Neural progenitor cell (in vitro differentiated cells): Measurements from ENCODE around the gene TNIK. TPM values are rescaled to one million over a fixed set of nuclear protein-coding genes. Genes with fewer than 3 reads are reported as not detected.

ENCODE experiments used
- DNase-seq: peaks from one replicate; pipeline ENCODE4 v3.0.0-alpha.2; 2016; ENCODE audit warnings: low spot score
- H2AFZ ChIP-seq: fragments of 200-600 bp; sonication (generic); replicated peaks from 2 replicates; pipeline ENCODE4 v1.6.1; 2016; ENCODE audit warnings: antibody characterized with exemption
- H3F3A ChIP-seq: fragments of 200-600 bp; sonication (generic); 2 replicates; pipeline ENCODE4 v1.6.1; 2016; ENCODE audit warnings: antibody characterized with exemption, low read depth
- H3K27ac ChIP-seq: fragments of 200-600 bp; sonication (generic); 2 replicates; pipeline ENCODE4 v1.5.1; 2016; ENCODE audit warnings: mild to moderate bottlenecking
- H3K27me3 ChIP-seq: fragments of 200-600 bp; sonication (generic); 2 replicates; pipeline ENCODE4 v1.6.1; 2016; ENCODE audit warnings: mild to moderate bottlenecking, moderate library complexity
- H3K36me3 ChIP-seq: fragments of 200-600 bp; sonication (generic); 2 replicates; pipeline ENCODE4 v1.5.1; 2016
- H3K4me1 ChIP-seq: fragments of 200-600 bp; sonication (generic); 2 replicates; pipeline ENCODE4 v1.6.1; 2016; ENCODE audit warnings: mixed run types
- H3K4me2 ChIP-seq: fragments of 200-600 bp; sonication (generic); 2 replicates; pipeline ENCODE4 v1.6.1; 2016
- H3K4me3 ChIP-seq: fragments of 200-600 bp; sonication (generic); 2 replicates; pipeline ENCODE4 v1.5.1; 2016
- H3K79me2 ChIP-seq: fragments of 200-600 bp; sonication (generic); 2 replicates; pipeline ENCODE4 v1.6.1; 2016; ENCODE audit warnings: low read depth
- H3K9ac ChIP-seq: fragments of 200-600 bp; sonication (generic); 2 replicates; pipeline ENCODE4 v1.6.1; 2016
- H3K9me3 ChIP-seq: fragments of 200-600 bp; sonication (generic); 2 replicates; pipeline ENCODE4 v1.5.1; 2016; ENCODE audit warnings: low read depth
- H4K20me1 ChIP-seq: fragments of 200-600 bp; sonication (generic); 2 replicates; pipeline ENCODE4 v1.6.1; 2016; ENCODE audit warnings: low read depth
- H3K27ac Mint-ChIP-seq: 3 replicates; pipeline ENCODE4 v1.8.0; 2021; ENCODE audit warnings: mixed read lengths
- H3K27me3 Mint-ChIP-seq: 2 replicates; pipeline ENCODE4 v1.8.0; 2022; ENCODE audit warnings: low read depth, mild to moderate bottlenecking, inconsistent platforms, moderate library complexity, mixed read lengths; ENCODE audit not compliant: insufficient read depth
- H3K36me3 Mint-ChIP-seq: 3 replicates; pipeline ENCODE4 v1.8.0; 2021; ENCODE audit warnings: mixed read lengths
- H3K4me1 Mint-ChIP-seq: 3 replicates; pipeline ENCODE4 v1.8.0; 2021; ENCODE audit warnings: mixed read lengths
- H3K4me3 Mint-ChIP-seq: 3 replicates; pipeline ENCODE4 v1.8.0; 2021; ENCODE audit warnings: mild to moderate bottlenecking, moderate library complexity, mixed read lengths
- H3K9me3 Mint-ChIP-seq: 3 replicates; pipeline ENCODE4 v1.8.0; 2020; ENCODE audit warnings: mixed read lengths
- CTCF ChIP-seq: fragments of 200-600 bp; sonication (generic); IDR thresholded peaks from 2 replicates; pipeline ENCODE4 v1.5.1; 2017; ENCODE audit warnings: antibody characterized with exemption, mild to moderate bottlenecking
- EZH2 ChIP-seq: fragments of 200-600 bp; sonication (generic); IDR thresholded peaks from 2 replicates; pipeline ENCODE4 v1.6.1; 2017; ENCODE audit warnings: antibody characterized with exemption, mild to moderate bottlenecking, moderate library complexity
- EZH2phosphoT487 ChIP-seq: fragments of 200-600 bp; sonication (generic); IDR thresholded peaks from 2 replicates; pipeline ENCODE4 v1.6.1; 2017; ENCODE audit warnings: antibody characterized with exemption
- total RNA-seq: library from RNA; depleted of rRNA; stranded (reverse); fragments of >200 nt; gene quantifications from 2 replicates; pipeline ENCODE4 v1.2.3, GENCODE V29; 2015; ENCODE audit warnings: low replicate concordance

Gene TNIK
- total RNA-seq, 1 donor from 2014 or later, result 3.0 TPM

DNA sequence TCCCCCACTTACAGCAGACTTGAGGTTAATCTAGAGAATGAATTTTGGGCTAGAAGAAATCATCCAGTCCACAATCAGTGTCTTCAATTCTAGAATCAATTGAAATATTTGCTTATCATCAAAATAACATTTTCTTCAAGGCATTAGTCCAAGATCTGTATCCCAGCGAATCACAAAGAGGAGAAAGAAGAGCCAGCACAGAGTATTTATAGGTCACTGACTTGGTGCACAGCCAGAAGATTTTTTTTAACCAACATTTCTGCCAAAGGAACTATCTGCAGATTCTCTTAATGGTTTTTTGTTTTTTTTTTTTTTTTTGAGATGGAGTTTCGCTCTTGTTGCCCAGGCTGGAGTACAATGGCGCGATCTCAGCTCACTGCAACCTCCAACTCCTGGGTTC, 178.2 kb downstream of the TNIK start:
- Histone ChIP-seq H3K4me2 (no peak overlapping the region), H3F3A (no peaks in the 10 kb centered on the region), H3K4me1 (peaks cover 11% of the 10 kb centered on the region), H3K9ac (no peak overlapping the region), H3K4me3 (no peak overlapping the region), H3K27me3 (no peaks in the 10 kb centered on the region), H2AFZ (no peak overlapping the region), H3K79me2 (no peaks in the 10 kb centered on the region), H3K36me3 (no peaks in the 10 kb centered on the region), H4K20me1 (no peaks in the 10 kb centered on the region), H3K9me3 (no peaks in the 10 kb centered on the region), H3K27ac (no peak overlapping the region)
- Mint-ChIP-seq H3K4me1 (peaks cover 11% of the 10 kb centered on the region), H3K9me3 (no peaks in the 10 kb centered on the region), H3K4me3 (no peak overlapping the region), H3K36me3 (no peaks in the 10 kb centered on the region), H3K27me3 (no peaks in the 10 kb centered on the region), H3K27ac (no peak overlapping the region)
- no peak for DNase-seq
- TF ChIP-seq EZH2 (no peak), CTCF (no peak), EZH2phosphoT487 (no peak)

DNA sequence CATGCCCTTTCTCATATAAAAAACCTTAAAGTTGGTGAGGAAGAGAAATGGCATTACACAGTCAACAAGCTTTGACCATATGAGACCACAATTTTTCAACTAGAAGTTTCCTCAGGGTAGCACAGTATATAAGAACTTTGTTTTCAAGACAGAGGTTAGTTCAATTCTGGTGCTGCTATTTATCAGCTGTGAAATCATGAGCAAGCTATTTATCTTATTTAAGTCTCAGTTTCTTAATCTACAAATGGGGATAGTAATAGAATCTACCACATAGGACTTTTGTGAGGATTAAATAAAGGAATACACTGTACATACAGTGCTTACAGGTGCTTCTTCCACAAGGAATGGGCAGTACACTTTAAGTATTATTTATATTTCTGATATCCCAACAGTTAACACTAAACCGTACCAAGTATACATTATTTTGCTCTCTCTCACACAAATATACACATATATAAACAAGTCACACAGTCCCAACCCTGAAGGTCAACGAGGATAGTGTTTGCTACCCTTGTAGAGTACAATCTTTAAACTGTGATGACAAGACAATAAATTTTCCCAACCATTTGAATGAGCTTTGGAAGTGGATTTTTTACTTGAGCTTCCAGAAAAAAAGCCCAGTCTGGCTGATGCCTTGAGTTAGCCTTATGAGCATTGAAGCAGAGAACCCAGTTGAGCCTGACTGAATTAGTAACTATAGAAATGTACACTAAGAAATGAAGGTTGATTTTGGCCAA, 178.8 kb downstream of the TNIK start:
- no peak overlapping the region for H3K9ac ChIP-seq
- H3K27me3 Mint-ChIP-seq, result no peaks in the 10 kb centered on the region
- TF ChIP-seq EZH2 (no peak), CTCF (no peak), EZH2phosphoT487 (no peak)
- no peak overlapping the region for H3K27ac ChIP-seq
- no peak overlapping the region for H2AFZ ChIP-seq
- H3K27me3 ChIP-seq, result no peaks in the 10 kb centered on the region
- no peaks in the 10 kb centered on the region for H3K36me3 Mint-ChIP-seq
- peaks cover 11% of the 10 kb centered on the region for H3K4me1 ChIP-seq
- H3F3A ChIP-seq, result no peaks in the 10 kb centered on the region
- H3K4me2 ChIP-seq, result no peak overlapping the region
- peaks cover 11% of the 10 kb centered on the region for H3K4me1 Mint-ChIP-seq
- no peak overlapping the region for H3K27ac Mint-ChIP-seq
- H3K9me3 Mint-ChIP-seq, result no peaks in the 10 kb centered on the region
- H3K4me3 Mint-ChIP-seq, result no peak overlapping the region
- no peak overlapping the region for H3K4me3 ChIP-seq
- no peaks in the 10 kb centered on the region for H3K79me2 ChIP-seq
- no peaks in the 10 kb centered on the region for H3K9me3 ChIP-seq
- no peaks in the 10 kb centered on the region for H3K36me3 ChIP-seq
- H4K20me1 ChIP-seq, result no peaks in the 10 kb centered on the region
- no peak for DNase-seq

DNA sequence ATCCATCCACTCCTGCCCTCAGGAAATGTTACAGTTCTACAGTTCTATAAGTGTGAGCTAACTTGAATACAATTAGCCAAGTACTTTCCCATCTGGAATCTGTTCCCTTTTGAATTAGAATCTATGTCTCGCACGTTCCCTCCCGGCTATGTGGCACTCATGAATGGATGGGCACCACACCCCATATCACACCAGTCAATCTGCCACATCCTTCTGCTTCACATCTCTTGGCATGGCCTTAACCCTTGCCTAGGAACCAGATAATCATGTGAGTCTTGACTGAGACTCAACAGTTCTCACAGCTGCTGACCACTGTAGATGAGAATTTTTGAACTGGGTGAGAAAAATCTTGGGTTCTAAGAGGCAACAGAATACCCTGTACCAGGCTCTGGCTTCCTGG, 180.2 kb downstream of the TNIK start:
- H4K20me1 ChIP-seq, result no peaks in the 10 kb centered on the region
- H3K27ac ChIP-seq, result no peak overlapping the region
- no peak overlapping the region for H3K4me3 ChIP-seq
- H2AFZ ChIP-seq, result no peak overlapping the region
- H3K9me3 Mint-ChIP-seq, result peaks cover 1% of the 10 kb centered on the region
- no peak overlapping the region for H3K4me3 Mint-ChIP-seq
- H3K27me3 ChIP-seq, result no peaks in the 10 kb centered on the region
- TF ChIP-seq CTCF (no peak), EZH2 (no peak), EZH2phosphoT487 (no peak)
- peaks cover 3% of the 10 kb centered on the region for H3K36me3 Mint-ChIP-seq
- no peaks in the 10 kb centered on the region for H3K79me2 ChIP-seq
- no peaks in the 10 kb centered on the region for H3F3A ChIP-seq
- H3K27ac Mint-ChIP-seq, result no peak overlapping the region
- H3K4me1 Mint-ChIP-seq, result peaks cover 8% of the 10 kb centered on the region
- peaks cover 11% of the 10 kb centered on the region for H3K4me1 ChIP-seq
- no peak overlapping the region for H3K4me2 ChIP-seq
- H3K9me3 ChIP-seq, result no peaks in the 10 kb centered on the region
- no peaks in the 10 kb centered on the region for H3K36me3 ChIP-seq
- DNase-seq, result no peak
- no peak overlapping the region for H3K9ac ChIP-seq
- no peaks in the 10 kb centered on the region for H3K27me3 Mint-ChIP-seq
